Stimulated activated CD8-positive, alpha-beta memory T cell treated with anti-CD3 and anti-CD28 coated beads, Interleukin-7, amount 100 ng/mL, for 4 hours (primary cell): ENCODE data around the gene UBA1.

Experiments
- DNase-seq, 2 donors: peaks; one replicate each; pipeline ENCODE4 v3.0.0-alpha.2; 2020; ENCODE audit warnings: low read depth in 2 of 2

UBA1 gene

DNA sequence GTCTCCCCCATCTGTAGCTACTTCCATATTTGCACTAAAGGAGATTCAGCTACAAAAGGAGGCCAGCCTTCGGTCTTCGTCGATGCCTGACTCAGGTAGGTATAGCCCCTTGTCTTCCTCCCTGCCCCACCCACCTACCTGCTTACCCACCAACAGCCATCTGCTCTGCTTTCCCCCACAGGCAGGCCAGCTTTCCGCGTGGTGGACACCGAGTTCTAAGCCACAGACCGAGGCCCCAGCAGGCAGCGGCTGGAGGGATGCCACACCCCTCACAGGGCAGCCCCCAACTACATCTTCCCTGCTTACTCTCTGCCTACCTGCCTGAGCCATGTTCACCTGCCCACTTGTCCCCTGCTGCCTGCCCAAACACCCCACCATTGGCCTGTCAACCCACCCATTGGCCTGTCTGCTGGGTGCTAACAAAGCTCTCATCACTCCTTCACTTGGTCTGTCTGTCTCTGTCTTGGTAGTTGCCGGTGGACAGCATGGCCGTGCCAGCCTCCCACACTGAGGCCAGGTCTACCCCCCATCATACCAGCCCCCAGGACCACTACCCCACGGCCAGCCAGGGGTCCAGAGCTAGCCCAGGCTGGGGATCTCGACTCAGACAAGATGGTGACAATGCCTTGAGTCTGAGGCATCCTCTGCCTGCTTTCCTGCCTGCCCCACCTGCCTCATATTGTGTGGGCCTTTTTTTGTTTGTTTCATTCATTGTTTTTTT is 35.1 kb downstream of the UBA1 start:
- DNase-seq: no peak

DNA sequence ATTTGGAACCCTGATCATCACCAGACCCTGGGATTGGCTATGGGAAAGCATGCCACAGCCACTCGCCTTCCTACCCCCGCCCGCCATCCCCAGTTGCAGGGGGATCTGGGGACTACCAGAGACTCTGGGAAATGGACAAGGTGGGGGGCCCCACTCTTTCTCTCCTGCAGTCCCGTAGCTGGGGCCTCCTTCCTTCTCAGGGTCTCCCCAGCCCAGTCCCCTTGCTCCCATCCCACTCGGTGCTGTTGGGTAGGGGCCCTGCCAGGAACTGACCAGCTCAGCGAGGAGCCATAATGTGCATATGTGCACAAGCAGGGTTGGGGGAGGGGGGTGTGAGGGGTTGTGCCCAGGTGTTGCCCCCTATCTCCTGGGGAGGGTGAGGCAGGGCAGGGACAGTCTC is 35.8 kb downstream of the UBA1 start:
- DNase-seq: no peak

GRCh38 chrX:47230136-47230868 is 36.7 kb downstream of the UBA1 start:
- no peak for DNase-seq

GRCh38 chrX:47231167-47231566 is 37.5 kb downstream of the UBA1 start:
- DNase-seq: no peak

GRCh38 chrX:47232197-47232802 is 38.7 kb downstream of the UBA1 start:
- no peak for DNase-seq

DNA sequence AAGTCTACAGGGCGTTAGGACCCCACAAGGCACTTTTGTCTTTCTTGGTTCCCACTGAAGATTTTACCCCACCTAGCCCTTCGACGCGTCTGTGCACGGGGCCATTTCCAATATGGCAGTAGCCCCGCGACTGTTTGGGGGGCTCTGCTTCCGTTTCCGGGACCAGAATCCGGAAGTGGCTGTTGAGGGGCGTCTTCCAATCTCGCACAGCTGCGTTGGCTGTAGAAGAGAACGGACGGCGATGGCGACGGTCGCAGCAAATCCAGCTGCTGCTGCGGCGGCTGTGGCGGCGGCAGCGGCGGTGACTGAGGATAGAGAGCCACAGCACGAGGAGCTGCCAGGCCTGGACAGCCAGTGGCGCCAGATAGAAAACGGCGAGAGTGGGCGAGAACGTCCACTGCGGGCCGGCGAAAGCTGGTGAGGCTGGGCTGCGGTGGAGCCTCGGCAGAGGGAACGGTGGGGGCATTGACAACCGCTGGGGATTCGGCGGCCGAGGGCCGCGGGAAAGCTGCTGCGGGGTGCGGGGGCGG is 39.2 kb downstream of the UBA1 start, which contains the start of gene USP11:
Gene USP11 (plus strand): TSS at position 207 of the 530 bp plus-strand sequence. CDS start 35 bp downstream, at position 242.
- peak; percentile 17 to 50 for DNase-seq

DNA sequence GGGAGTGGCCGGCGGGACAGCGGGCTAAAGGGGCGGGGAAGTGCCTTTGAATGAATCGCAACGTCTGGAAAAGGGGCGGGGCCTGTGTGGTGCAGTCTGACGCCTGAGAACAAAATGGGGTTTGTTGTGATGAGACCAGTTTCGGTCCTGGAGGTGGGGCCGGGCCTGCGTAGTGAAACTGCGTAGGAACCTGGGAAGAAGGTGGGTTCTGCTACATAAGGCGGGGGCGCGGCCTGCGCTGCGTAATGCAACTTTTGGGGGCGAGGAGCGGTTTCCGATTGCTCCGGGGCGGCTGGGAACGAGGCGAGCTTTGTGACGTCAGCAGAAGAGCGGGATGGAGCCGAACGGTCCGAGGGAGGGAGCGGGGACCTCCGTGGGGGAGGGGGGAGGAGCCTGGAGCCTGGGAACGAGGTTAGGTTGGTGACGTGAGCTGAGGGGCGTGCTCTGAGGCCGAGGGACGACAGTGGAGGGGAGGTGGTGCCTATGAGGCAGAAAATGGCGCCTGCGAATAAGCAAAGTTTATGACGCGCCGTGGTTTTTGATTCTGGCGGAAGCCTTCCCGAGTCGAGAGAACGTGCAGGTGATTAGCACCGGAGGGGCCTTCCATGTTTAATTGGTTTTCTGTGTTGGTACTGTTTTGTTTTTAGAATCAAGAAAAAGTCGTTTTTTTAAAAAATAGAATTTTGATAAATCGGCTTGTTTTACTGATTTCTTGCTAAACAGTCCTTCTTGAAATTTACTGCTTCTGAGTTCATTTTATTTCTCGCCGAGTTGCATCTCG is 39.9 kb downstream of the UBA1 start:
- peak; percentile 94 to 96 for DNase-seq

DNA sequence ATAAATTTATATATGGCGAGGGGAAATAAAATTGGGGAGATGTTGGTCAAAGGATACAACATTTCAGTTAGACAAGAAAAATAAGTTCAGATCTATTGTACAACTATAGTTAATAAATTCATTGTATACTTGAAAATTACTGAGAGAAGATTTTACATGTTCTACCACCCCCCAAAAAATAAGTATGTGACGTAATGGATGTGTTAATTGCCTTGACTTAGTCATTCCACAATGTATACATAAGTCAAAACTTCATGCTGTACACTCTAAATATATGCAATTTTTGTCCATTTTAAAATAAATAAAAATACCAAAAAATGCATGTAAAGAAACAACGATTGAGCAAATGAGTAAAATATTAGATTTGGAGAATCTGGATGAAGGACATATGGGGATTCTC is 41.0 kb downstream of the UBA1 start:
- DNase-seq: no peak

DNA sequence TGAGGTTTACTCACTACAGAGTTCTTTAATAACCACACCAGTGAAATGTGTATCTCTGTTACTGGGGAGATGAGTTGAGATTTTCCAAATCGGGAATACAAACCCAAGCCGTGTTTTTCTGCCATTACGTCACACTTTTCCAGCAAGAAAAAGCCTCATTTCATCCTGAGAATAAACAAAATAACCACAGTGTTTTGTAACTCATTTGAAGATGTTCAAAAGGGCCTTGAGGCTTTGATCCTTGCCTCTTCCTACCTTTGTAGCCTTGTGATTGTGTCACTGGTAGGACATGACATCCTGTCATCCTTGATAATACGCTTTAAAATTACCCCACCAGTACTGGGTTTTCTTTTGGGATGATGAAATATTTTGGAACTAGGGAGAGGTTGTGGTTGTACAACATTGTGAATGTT is 42.1 kb downstream of the UBA1 start:
- DNase-seq: no peak

DNA sequence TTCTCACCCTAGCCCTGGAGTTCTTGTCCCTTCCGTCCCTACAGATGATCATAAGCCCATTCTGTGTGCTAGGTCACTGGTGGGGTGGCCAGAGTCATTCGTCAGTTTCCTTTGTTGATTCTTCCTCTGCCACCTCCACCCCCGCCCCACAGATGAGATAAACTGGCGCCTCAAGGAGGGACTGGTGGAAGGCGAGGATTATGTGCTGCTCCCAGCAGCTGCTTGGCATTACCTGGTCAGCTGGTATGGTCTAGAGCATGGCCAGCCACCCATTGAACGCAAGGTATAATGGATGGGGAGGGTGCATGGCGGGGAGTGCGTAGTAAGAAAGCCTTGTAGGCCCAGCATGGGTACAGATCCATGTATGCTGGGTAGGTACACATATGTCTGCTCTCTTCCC is 45.6 kb downstream of the UBA1 start:
- no peak for DNase-seq

DNA sequence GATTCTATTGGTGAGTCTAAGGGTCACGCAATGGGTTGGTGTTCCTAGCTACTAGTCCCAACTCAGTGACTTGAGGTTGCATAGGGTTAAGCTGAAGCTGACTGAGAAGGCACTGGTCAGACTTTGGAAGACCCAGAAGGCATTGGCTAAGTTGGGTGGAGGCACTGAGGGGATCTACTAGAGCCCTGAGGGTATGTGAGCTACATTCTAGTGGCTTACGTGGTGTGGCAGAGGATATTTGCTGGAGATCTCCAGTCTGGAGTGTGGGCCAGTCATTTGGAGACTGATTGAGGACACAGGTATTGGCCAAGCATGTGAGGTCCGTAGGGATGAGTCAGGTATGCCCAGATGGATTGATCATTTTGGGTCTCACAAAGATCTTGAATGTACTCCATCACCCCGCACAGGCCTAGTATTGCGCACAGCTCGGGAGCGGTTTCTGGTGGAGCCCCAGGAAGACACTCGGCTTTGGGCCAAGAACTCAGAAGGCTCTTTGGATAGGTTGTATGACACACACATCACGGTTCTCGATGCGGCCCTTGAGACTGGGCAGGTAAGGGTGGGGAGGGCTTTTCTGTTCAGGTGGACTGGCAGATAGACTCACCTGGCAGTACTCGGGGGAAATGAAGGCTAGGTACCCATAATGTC is 46.4 kb downstream of the UBA1 start:
- no peak for DNase-seq

DNA sequence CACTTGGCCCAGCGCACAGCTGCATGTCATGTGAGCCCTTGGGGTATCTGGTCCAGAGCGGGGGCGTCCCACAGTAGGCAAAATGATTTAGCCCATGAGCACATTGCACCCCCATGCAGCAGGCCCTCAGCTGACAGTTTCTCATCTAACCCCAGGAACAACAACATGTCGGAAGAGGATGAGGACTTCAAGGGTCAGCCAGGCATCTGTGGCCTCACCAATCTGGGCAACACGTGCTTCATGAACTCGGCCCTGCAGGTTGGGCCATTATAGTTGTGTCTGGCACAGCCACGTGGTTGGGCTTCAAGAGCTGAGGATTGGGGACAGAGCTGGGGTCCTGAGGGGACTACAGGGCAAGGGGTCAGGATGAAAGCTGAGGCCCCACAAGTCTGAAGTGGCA is 47.0 kb downstream of the UBA1 start:
- no peak for DNase-seq

DNA sequence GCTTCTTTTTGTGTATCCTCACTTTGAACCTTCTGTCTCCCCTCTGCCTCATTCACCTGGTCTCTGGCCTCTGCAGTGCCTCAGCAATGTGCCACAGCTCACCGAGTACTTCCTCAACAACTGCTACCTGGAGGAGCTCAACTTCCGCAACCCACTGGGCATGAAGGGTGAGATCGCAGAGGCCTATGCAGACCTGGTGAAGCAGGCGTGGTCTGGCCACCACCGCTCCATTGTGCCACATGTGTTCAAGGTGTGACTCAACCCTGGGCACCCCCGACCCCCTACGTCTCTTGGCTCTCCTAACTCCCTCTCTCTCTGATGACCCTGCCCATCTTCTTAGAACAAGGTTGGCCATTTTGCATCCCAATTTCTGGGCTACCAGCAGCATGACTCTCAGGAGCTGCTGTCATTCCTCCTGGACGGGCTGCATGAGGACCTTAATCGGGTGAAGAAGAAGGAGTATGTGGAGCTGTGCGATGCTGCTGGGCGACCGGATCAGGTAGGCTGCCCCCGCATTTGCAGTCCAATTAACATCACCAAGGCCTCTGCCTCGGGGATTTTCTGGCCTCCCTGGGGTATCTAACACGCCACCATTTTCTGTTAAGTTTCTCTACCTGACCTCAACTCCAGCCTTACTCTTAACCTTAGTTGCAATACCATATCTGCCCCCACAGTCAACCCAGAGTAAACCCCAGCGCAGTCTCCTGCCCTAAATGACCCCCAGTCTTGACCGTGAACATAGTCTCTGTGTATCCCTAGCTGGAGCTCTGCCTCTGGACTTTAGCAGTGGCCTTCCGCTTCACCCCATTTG is 47.8 kb downstream of the UBA1 start:
- DNase-seq: no peak

- no peak for DNase-seq
Observed at GRCh38 chrX:47242321-47242720, 48.7 kb downstream of the UBA1 start.

GRCh38 chrX:47243351-47243750 is 49.7 kb downstream of the UBA1 start:
- no peak for DNase-seq

DNA sequence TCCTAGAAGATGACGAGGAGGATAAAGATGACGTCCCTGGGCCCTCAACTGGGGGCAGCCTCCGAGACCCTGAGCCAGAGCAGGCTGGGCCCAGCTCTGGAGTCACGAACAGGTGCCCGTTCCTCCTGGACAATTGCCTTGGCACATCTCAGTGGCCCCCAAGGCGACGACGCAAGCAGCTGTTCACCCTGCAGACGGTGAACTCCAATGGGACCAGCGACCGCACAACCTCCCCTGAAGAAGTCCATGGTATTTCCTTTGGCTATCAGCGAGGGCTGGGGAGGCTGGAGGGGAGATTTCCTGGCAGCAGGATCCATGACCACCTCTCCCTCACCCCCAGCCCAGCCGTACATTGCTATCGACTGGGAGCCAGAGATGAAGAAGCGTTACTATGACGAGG is 51.0 kb downstream of the UBA1 start:
- DNase-seq: no peak

DNA sequence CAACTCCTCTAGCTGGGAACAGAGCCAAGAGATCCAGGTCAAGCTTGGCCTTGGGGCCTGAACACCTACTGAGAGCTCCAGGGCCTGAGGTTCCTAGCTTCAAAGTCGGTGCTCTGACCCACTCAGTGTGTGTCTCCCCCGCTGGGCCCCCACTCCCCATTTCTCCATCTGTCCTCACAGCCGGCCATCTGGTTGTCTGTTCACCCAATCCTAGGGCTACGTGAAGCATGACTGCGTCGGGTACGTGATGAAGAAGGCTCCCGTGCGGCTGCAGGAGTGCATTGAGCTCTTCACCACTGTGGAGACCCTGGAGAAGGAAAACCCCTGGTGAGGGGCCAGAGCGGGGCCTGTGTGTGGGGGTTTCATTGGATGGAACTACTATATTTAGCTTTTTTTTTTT is 51.5 kb downstream of the UBA1 start:
- DNase-seq: no peak

- DNase-seq: no peak
Observed at GRCh38 chrX:47247206-47247998, 53.8 kb downstream of the UBA1 start.

DNA sequence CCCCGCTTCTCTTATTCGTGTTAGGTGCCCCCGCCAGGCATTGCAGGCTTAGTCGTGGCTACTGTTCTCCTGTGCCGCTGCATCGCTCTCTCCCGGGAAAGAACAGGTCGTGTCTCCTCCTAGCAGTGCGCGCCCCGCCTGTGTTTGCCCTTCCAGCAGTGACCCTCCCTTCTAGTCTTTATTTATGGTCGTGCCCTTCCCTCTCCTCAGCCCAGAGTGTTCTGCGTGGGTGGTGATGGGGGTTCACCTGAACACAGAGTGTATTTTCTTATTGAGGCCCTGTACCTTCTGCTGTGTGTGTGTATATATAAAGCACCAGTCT is 54.3 kb downstream of the UBA1 start:
- no peak for DNase-seq

DNA sequence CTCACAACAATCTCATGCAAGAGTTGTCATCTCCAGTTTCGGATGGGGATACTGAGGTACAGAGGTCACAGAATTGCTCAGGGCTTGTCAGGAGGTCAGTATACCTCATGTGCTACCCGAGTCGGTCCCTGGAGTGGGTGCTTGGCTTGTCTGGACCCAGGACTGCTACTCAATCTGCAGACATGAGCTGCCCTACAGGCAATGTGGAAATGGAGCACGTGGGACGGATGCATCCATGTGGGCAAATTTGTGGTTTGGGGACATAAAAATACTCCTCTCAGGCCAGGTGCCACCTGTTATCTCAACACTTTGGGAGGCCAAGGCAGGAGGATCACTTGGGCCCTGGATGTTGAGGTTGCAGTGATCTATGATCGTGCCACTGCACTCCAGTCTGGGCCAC is 54.9 kb downstream of the UBA1 start:
- no peak for DNase-seq
